ENCODE data around the gene KYAT1.
"Not testable (repeated sequence)": the region's sequence is repeated elsewhere in the genome, so short reads cannot be mapped to it uniquely, and the experiment has no call there.

Gene KYAT1

GRCh38 chr9:128882677-128883603, 1.2 kb upstream of the KYAT1 start:
- no peak for DNase-seq

DNA sequence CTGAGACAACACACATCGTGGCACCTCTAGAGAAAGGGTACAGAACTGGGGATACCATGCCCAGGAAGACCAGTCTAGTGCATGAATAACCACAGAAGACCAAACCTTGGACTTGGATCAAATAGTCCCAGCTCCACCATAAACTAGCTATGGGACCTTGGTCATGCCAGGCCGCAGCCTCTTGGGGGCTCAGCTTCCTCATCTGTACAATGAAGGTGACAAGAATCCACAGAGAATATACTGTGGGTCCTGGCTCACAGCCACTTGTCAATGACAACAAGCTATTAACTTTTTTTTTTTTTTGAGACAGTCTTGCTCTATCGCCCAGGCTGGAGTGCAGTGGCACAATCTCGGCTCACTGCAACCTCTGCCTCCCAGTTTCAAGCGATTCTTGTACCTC, 3.9 kb downstream of the KYAT1 start:
- DNase-seq, result no peak

GRCh38 chr9:128870941-128871265, 10.8 kb downstream of the KYAT1 start:
- DNase-seq, result not testable (repeated sequence)

DNA sequence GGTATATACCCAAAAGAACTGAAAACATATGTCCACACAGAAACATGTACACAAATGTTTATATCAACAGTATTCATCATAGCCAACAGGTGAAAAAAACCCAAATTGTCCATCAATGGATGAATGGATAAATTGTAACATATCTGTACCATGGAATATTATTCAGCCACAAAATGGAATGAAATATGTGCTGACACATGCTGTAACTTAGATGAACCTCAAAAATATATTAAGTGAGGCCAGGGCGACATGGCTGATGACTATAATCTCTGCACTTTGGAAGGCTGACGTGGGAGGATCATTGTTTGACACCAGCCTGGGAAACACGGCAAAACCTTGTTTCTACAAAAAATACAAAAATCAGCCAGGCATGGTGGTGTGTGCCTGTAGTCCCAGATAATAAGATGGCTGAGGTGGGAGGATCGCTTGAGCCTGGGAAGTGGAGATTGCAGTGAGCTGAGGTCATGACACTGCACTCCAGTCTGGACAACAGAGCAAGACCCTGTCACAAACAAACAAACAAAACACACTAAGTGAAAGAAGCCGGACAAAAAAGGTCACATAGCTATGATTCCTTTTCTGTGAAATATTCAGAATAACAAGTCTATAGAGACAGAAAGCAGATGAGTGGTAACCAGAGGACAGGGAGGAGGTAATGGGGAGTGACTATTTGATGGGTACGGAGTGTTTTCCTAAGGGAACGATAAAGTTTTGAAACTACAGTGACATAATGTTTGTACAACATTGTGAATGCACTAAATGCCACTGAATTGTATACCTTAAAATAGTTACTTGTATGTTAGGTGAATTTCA, 11.4 kb downstream of the KYAT1 start:
- no peak for DNase-seq

- DNase-seq, result peak; percentile 44 to 71
Observed at GRCh38 chr9:128863647-128864046, 18.1 kb downstream of the KYAT1 start.

GRCh38 chr9:128862401-128862851, 19.3 kb downstream of the KYAT1 start:
- no peak for DNase-seq

DNA sequence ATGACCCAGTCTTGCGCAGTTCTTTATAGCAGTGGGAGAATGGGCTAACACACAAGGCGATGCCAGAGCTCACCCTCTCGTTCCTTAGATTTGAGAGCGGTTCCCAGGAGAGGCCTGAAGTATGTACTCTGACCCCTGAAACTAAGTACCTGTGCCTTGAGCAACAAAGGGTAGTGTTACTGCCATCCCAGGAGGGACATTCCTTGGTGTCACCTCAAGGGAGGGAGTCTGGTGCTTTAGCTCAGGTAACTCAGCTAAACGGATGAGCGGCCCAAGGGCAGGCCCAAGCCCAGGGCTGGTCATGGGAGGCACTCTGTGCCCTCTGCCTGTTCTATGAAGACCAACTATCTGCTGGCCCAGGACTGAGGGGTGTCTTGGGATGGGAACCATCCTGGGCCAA, 20.2 kb downstream of the KYAT1 start:
- no peak for DNase-seq

DNA sequence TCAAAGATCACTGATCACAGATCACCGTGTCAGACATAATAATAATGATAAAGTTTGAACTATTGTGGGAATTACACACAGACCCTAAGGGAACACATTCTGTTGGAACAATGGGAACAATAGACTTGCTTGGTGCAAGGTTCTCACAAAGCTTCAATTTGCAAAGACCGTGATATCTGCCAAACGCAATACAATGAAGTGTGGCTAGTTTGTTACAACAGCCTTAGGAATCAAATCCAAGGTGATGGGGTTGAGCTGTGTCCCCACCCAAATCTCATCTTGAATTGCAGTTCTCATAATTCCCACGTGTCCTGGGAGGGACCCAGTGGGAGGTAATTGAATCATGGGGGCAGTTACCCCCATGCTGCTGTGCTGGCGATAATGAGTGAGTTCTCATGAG, 20.8 kb downstream of the KYAT1 start:
- no peak for DNase-seq

DNA sequence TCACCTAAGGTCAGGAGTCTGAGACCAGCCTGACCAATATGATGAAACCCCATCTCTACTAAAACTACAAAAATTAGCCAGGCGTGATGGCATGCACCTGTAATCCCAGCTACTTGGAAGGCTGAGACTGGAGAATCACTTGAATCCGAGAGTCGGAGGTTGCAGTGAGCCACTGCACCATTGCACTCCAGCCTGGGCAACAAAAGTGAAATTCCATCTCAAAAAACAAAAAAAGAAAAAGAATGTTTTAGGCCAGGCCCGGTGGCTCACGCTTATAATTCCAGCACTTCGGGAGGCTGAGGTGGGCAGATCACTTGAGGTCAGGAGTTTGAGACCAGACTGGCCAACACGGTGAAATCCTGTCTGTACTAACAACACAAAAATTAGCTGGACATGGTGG, 23.3 kb downstream of the KYAT1 start:
- DNase-seq, result not testable (repeated sequence)

DNA sequence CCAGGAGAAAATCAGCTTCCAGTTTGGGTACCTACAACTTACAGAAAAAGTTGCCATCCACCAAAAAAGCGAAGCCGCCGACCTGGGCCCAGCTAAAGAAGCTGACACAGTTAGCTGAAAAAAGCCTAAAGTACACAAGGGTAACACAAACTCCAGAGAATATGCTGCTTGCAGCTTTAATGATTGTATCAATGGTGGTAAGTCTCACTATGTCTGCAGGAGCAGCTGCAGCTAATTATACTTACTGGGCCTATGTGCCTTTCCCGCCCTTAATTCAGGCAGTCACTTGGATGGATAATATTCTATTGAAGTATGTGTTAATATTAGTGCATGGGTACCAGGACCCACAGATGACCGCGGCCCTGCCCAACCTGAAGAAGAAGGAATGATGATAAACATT, 27.3 kb downstream of the KYAT1 start:
- DNase-seq, result not testable (repeated sequence)

DNA sequence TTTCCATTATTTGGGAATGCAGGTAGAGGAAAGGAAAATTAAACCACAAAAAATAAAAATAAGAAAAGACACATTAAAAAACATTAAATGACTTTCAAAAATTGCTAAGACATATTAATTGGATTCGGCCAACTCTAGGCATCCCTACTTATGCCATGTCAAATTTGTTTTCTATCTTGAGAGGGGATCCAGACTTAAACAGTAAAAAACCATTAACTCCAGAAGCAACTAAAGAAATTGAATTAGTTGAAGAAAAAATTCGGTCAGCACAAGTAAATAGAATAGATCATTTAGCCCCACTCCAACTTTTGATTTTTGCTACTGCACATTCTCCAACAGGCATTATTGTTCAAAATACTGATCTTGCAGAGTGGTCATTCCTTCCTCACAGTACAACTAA, 29.1 kb downstream of the KYAT1 start:
- DNase-seq, result not testable (repeated sequence)

GRCh38 chr9:128851779-128852600, 29.8 kb downstream of the KYAT1 start:
- DNase-seq, result peak; percentile 18 to 19

DNA sequence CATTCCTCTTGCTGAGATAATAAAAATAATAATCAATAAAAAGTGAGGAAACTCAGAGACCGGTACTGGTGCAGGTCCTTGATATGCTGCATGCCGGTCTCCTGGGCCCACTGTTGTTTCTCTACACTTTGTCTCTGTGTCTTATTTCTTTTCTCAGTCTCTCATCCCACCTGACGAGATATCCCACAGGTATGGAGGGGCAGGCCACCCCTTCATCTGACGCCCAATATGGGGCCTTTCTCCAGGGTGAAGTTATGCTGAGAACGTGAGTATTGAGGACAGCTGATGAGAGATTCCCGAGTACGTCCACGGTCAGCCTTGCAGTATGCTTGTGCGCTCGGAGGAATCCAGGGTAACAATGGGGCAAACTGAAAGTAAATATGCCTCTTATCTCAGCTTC, 30.7 kb downstream of the KYAT1 start:
- DNase-seq, result not testable (repeated sequence)

DNA sequence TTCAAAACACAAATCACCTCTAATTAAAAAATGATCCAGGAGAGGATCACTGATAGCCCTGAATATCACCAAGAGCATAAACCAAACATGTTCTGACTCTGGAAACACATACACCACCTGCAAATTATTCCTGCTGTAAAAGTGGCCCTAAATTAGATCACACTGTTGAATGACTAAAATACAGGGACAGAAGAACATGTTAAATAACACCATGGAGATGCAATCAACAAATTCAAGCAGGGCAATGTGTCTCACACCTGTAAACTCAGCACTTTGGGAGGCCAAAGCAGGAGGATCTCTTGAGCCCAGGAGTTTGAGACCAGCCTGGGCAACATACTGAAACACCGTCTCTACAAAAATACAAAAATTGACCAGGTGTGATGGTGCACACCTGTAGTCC, 33.9 kb downstream of the KYAT1 start:
- DNase-seq, result no peak

DNA sequence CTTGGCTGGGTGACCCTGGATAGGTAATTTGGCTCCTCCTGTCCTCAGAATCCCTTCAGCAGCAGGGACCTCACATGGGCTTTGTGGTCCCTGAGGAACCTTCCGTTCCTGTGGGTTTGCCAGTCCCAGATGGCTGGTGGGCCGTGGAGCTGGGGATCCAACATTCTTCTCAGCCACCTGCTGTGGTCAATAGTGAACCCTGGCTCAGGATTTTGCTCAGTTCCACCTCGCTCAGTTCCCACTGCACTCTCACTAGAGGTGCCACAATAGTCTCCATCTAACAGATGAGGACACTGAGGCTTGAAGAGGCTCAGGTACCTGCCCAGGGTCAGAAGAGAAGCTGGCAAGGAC, 35.1 kb downstream of the KYAT1 start:
- no peak for DNase-seq

DNA sequence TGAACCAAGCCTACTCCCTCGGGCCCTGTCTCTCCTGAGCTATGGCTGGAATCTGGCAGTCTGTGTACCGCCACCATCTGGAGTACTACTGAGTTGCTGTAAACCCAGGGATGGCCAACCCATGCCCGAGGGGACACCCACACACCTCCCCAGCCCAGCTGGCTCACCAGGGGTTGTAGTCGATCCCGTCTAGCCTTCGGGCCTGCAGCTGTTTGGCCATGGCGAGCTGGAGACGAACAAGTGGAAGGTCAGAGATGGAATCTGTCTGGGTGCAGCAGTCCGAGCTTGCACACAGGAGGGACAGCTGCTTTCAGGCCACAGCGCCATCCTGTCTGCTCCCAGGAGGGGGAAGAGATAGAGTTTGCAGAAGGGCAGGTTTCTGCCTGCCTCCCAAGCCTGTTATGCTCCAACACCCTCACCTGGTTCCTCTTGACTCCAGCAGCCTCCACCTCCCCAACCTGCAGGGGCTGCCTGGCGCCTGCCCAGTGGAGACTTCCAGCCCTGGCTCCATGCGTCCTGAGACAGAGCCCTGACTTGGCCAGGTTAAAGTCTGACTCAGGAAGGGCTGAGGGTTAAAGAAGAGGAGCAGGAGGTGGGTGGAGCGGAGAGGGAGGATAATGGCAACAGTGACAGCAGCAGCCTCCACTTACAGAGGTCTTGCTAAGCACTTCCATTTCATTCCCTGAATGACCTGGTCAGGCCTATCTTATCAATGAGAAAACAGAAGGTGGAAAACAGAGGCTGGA, 36.4 kb downstream of the KYAT1 start:
- peak; percentile 61 to 83 for DNase-seq

GRCh38 chr9:128843171-128843570, 38.6 kb downstream of the KYAT1 start:
- not testable (repeated sequence) for DNase-seq

DNA sequence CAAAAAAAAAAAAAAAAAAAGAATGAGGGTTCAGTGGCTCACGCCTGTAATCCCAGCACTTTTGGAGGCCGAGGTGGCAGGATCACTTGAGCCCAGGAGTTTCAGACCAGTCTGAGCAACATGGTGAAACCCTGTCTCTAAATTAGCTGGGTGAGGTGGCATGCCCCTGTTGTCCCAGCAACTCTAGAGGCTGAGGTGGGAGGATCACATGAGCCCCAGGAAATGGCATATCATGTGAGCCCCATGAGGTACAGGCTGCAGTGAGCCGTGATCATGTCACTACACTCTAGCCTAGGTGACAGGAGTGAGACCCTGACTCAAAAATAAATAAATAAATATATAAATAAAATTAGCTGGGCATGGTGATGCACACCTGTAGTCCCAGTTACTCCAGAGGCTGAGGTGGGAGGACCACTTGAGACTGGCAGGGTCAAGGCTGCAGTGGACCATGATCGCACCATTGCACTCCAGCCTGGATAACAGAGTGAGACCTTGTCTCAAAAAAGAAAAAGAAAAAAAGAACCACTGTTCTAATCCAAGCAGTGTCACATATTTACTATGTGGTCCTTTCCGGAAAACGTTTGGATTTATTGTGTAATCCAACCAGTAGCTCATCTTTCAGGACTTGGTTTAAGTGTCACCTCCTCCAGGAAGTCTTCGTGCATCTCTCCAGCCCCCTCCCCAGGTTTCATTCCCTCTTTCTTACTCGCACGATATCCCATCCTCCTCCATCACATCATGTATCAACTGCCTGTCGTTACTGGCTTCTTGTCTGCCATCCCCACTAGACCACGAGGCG, 39.9 kb downstream of the KYAT1 start:
- DNase-seq, result no peak

GRCh38 chr9:128840524-128840923, 41.2 kb downstream of the KYAT1 start:
- no peak for DNase-seq

GRCh38 chr9:128838338-128838737, 43.4 kb downstream of the KYAT1 start:
- DNase-seq, result no peak

DNA sequence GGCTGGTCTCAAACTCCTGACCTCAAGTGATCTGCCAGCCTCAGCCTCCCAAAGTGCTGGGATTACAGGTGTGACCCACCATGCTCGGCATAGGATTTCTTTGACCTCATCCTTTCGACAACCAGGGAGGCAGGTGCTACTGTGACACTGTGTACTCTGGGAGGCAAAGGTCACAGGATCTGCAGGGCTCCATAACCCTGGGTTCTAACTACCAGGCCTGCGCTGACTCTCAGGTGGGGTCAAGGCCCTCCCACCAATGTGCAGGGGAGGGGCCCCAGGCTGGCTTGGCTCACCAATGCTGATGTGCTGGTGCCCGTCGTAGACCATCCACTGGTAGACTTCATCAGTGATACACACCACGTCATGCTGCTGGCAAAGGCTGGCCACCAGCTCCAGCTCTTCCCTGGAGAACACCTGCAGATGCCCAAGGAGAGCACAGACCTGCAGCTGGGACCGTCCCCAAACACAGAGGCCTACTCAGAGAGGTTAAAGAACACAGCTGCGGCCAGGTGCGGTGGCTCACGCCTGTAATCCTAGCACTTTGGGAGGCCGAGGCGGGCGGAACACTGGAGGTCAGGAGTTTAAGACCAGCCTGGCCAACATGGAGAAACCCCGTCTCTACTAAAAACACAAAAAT, 45.1 kb downstream of the KYAT1 start:
- no peak for DNase-seq

Data from SHP77 (cell line).